RPMI8226 (cell line): Measurements from ENCODE around the gene CD164.
"Not testable (repeated sequence)": the region's sequence is repeated elsewhere in the genome, so short reads cannot be mapped to it uniquely, and the experiment has no call there.

Experiments used
- DNase-seq: peaks from one replicate; pipeline ENCODE4 v3.0.0-alpha.2; 2015

Gene CD164

GRCh38 chr6:109340811-109341210, 41.5 kb downstream of the CD164 start:
- no peak for DNase-seq

- no peak for DNase-seq
Measured at GRCh38 chr6:109339906-109340678, 42.2 kb downstream of the CD164 start.

- DNase-seq: no peak
Measured at GRCh38 chr6:109336221-109336961, 45.9 kb downstream of the CD164 start.

- DNase-seq: not testable (repeated sequence)
Measured at GRCh38 chr6:109333870-109334269, 48.4 kb downstream of the CD164 start.

- no peak for DNase-seq
Measured at GRCh38 chr6:109332748-109333147, 49.5 kb downstream of the CD164 start.

- DNase-seq: no peak
Measured at GRCh38 chr6:109331081-109331480, 51.2 kb downstream of the CD164 start.

GRCh38 chr6:109330263-109330662, 52.0 kb downstream of the CD164 start:
- no peak for DNase-seq

- no peak for DNase-seq
Measured at GRCh38 chr6:109328629-109329028, 53.6 kb downstream of the CD164 start.

GRCh38 chr6:109327959-109328358, 54.3 kb downstream of the CD164 start:
- no peak for DNase-seq

GRCh38 chr6:109327491-109327890, 54.8 kb downstream of the CD164 start:
- DNase-seq: no peak

- DNase-seq: no peak
Measured at GRCh38 chr6:109326351-109326750, 55.9 kb downstream of the CD164 start.

- DNase-seq: no peak
Measured at GRCh38 chr6:109325400-109325801, 56.9 kb downstream of the CD164 start.

- DNase-seq: no peak
Measured at GRCh38 chr6:109323241-109323640, 59.0 kb downstream of the CD164 start.

- no peak for DNase-seq
Measured at GRCh38 chr6:109322825-109323224, 59.4 kb downstream of the CD164 start.

- DNase-seq: no peak
Measured at GRCh38 chr6:109321752-109322151, 60.5 kb downstream of the CD164 start.

GRCh38 chr6:109320072-109320471, 62.2 kb downstream of the CD164 start:
- no peak for DNase-seq

- DNase-seq: no peak
Measured at GRCh38 chr6:109318328-109318876, 63.9 kb downstream of the CD164 start.

GRCh38 chr6:109316909-109317308, 65.4 kb downstream of the CD164 start:
- DNase-seq: no peak
